ENCODE measurements around the gene CSMD2. TPM values are rescaled to one million over a fixed set of nuclear protein-coding genes. Genes with fewer than 3 reads are reported as not detected.

Gene CSMD2
- total RNA-seq, 1 donor from 2014 or later = 2.6 TPM

DNA sequence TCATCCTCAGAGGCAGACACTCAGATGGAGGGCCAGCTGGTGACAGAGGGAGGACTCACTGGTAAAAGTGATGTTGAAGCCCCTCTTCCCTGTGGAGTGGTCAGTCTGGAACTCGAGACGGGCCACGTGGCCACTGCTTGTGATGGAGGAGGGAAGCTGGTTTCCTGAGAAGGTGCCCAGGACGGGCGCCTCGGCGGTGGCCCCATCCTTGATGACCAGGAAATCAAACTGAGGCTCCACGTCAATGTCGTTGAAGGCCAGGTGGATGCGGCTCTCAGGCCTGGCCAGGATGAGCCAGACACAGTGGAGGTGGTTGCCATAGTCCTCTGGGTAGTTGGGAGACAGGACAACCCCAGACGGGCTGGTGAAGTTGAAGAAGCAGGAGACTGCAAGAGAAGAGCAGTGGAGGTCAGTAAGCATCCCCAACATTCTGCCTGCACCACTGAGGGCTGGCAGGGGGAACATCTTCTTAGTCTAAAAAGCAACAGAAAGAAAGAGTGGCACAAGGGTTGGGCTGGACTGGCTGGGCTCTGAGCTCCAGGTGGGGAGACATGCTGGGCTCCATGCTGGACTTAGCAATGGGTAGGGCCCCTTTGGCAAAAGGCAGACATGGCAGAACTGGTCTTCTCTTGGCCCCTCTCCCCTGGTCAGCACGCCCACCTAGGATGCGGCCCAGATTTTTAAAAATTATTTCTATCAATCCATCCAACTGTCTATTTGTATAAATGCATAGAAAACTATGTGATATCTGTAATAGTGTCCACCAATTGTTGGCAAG, 421.6 kb downstream of the CSMD2 start:
- H3K4me2 ChIP-seq = no peak overlapping the region
- no peak overlapping the region for H3K4me3 ChIP-seq
- Mint-ChIP-seq H3K27me3 (ENCODE audit: insufficient read depth, low read depth) (peaks cover 4% of the 10 kb centered on the region), H3K9me3 (no peaks in the 10 kb centered on the region), H3K4me1 (no peaks in the 10 kb centered on the region), H3K27ac (no peak overlapping the region), H3K36me3 (peaks cover 2% of the 10 kb centered on the region), H3K4me3 (no peak overlapping the region)
- no peaks in the 10 kb centered on the region for H3K79me2 ChIP-seq (ENCODE audit: low read depth)
- H4K20me1 ChIP-seq (ENCODE audit: low read depth) = no peaks in the 10 kb centered on the region
- no peak for DNase-seq (ENCODE audit: low spot score)
- no peaks in the 10 kb centered on the region for H3K4me1 ChIP-seq
- TF ChIP-seq EZH2 (IDR thresholded peaks at IDR 0.05) (no peak), EZH2phosphoT487 (IDR thresholded peaks at IDR 0.05) (no peak), CTCF (IDR thresholded peaks at IDR 0.05) (no peak)
- no peak overlapping the region for H3K27ac ChIP-seq
- H3F3A ChIP-seq (ENCODE audit: low read depth) = no peaks in the 10 kb centered on the region
- no peaks in the 10 kb centered on the region for H3K36me3 ChIP-seq
- no peaks in the 10 kb centered on the region for H3K9me3 ChIP-seq (ENCODE audit: low read depth)
- no peak overlapping the region for H3K9ac ChIP-seq
- no peak overlapping the region for H2AFZ ChIP-seq (replicated peaks)
- no peaks in the 10 kb centered on the region for H3K27me3 ChIP-seq

GRCh38 chr1:33742663-33743062, 422.4 kb downstream of the CSMD2 start:
- no peak for TF ChIP-seq CTCF (IDR thresholded peaks at IDR 0.05)
- no peak for TF ChIP-seq EZH2phosphoT487 (IDR thresholded peaks at IDR 0.05)
- TF ChIP-seq EZH2 (IDR thresholded peaks at IDR 0.05) = no peak
- no peak for DNase-seq (ENCODE audit: low spot score)
- no peak overlapping the region for H3K4me2 ChIP-seq
- H3K27ac ChIP-seq = no peak overlapping the region
- no peaks in the 10 kb centered on the region for H3K36me3 ChIP-seq
- no peaks in the 10 kb centered on the region for H4K20me1 ChIP-seq (ENCODE audit: low read depth)
- H3K4me1 ChIP-seq = no peaks in the 10 kb centered on the region
- H3K9me3 Mint-ChIP-seq = no peaks in the 10 kb centered on the region
- H3K9me3 ChIP-seq (ENCODE audit: low read depth) = no peaks in the 10 kb centered on the region
- H3K9ac ChIP-seq = no peak overlapping the region
- no peaks in the 10 kb centered on the region for H3K79me2 ChIP-seq (ENCODE audit: low read depth)
- no peak overlapping the region for H2AFZ ChIP-seq (replicated peaks)
- no peaks in the 10 kb centered on the region for H3K27me3 ChIP-seq
- no peaks in the 10 kb centered on the region for H3F3A ChIP-seq (ENCODE audit: low read depth)
- H3K4me3 ChIP-seq = no peak overlapping the region
- peaks cover 2% of the 10 kb centered on the region for H3K36me3 Mint-ChIP-seq
- H3K27ac Mint-ChIP-seq = no peak overlapping the region
- no peak overlapping the region for H3K4me3 Mint-ChIP-seq
- peaks cover 4% of the 10 kb centered on the region for H3K27me3 Mint-ChIP-seq (ENCODE audit: insufficient read depth, low read depth)
- H3K4me1 Mint-ChIP-seq = no peaks in the 10 kb centered on the region

GRCh38 chr1:33741749-33742148, 423.3 kb downstream of the CSMD2 start:
- peaks cover 2% of the 10 kb centered on the region for H3K36me3 Mint-ChIP-seq
- H4K20me1 ChIP-seq (ENCODE audit: low read depth) = no peaks in the 10 kb centered on the region
- H3F3A ChIP-seq (ENCODE audit: low read depth) = no peaks in the 10 kb centered on the region
- no peak overlapping the region for H3K9ac ChIP-seq
- H3K9me3 Mint-ChIP-seq = no peaks in the 10 kb centered on the region
- H3K4me2 ChIP-seq = no peak overlapping the region
- no peak for DNase-seq (ENCODE audit: low spot score)
- TF ChIP-seq CTCF (IDR thresholded peaks at IDR 0.05) (no peak), EZH2phosphoT487 (IDR thresholded peaks at IDR 0.05) (no peak), EZH2 (IDR thresholded peaks at IDR 0.05) (no peak)
- no peak overlapping the region for H3K4me3 Mint-ChIP-seq
- no peaks in the 10 kb centered on the region for H3K79me2 ChIP-seq (ENCODE audit: low read depth)
- no peaks in the 10 kb centered on the region for H3K36me3 ChIP-seq
- H3K27ac ChIP-seq = no peak overlapping the region
- no peak overlapping the region for H2AFZ ChIP-seq (replicated peaks)
- H3K27me3 ChIP-seq = no peaks in the 10 kb centered on the region
- H3K9me3 ChIP-seq (ENCODE audit: low read depth) = no peaks in the 10 kb centered on the region
- peaks cover 4% of the 10 kb centered on the region for H3K27me3 Mint-ChIP-seq (ENCODE audit: insufficient read depth, low read depth)
- H3K4me1 Mint-ChIP-seq = no peaks in the 10 kb centered on the region
- H3K4me3 ChIP-seq = no peak overlapping the region
- H3K27ac Mint-ChIP-seq = no peak overlapping the region
- H3K4me1 ChIP-seq = no peaks in the 10 kb centered on the region

All from neural progenitor cell (in vitro differentiated cells).